ENCODE data around the gene ALKBH7. TPM values are rescaled to one million over a fixed set of nuclear protein-coding genes. Genes with fewer than 3 reads are reported as not detected.
A peak's percentile ranks its signal among the peaks of the same experiment; 100 is the strongest.
"Not testable (repeated sequence)": the region's sequence is repeated elsewhere in the genome, so short reads cannot be mapped to it uniquely, and the experiment has no call there.

Gene ALKBH7
- total RNA-seq, 1 donor from 2014 or later = 79.1 TPM

- no peak overlapping the region for H3K27ac Mint-ChIP-seq
- H3K4me3 Mint-ChIP-seq (ENCODE audit: low read depth) = peak overlapping the region; percentile 44
- H3K27me3 Mint-ChIP-seq = no peaks in the 10 kb centered on the region
- DNase-seq (ENCODE audit: low spot score, unreplicated experiment) = no peak
- no peak for TF ChIP-seq CTCF (IDR thresholded peaks at IDR 0.05; ENCODE audit: unreplicated experiment)
- no peaks in the 10 kb centered on the region for H3K9me3 Mint-ChIP-seq (ENCODE audit: low read depth)
- H3K36me3 Mint-ChIP-seq (ENCODE audit: insufficient read depth) = peaks cover 2% of the 10 kb centered on the region
- peaks cover 4% of the 10 kb centered on the region for H3K4me1 Mint-ChIP-seq (ENCODE audit: low read depth)
Observed at GRCh38 chr19:6359568-6360341, 12.8 kb upstream of the ALKBH7 start.

GRCh38 chr19:6360445-6360844 lies 12.1 kb upstream of the ALKBH7 start:
- not testable (repeated sequence) for H3K27ac Mint-ChIP-seq; DNase-seq (ENCODE audit: low spot score, unreplicated experiment); H3K4me1 Mint-ChIP-seq (ENCODE audit: low read depth); H3K36me3 Mint-ChIP-seq (ENCODE audit: insufficient read depth); H3K9me3 Mint-ChIP-seq (ENCODE audit: low read depth); H3K27me3 Mint-ChIP-seq
- H3K4me3 Mint-ChIP-seq (ENCODE audit: low read depth) = peak overlapping the region; percentile 81

- not testable (repeated sequence) for H3K4me1 Mint-ChIP-seq (ENCODE audit: low read depth); H3K27me3 Mint-ChIP-seq; DNase-seq (ENCODE audit: low spot score, unreplicated experiment); H3K9me3 Mint-ChIP-seq (ENCODE audit: low read depth); H3K27ac Mint-ChIP-seq; H3K36me3 Mint-ChIP-seq (ENCODE audit: insufficient read depth)
- H3K4me3 Mint-ChIP-seq (ENCODE audit: low read depth) = peak overlapping the region; percentile 81
Observed at GRCh38 chr19:6360857-6361216, 11.8 kb upstream of the ALKBH7 start.

- peak overlapping the region; percentile 81 for H3K4me3 Mint-ChIP-seq (ENCODE audit: low read depth)
- TF ChIP-seq CTCF (IDR thresholded peaks at IDR 0.05; ENCODE audit: unreplicated experiment) = no peak
- H3K27me3 Mint-ChIP-seq = no peaks in the 10 kb centered on the region
- DNase-seq (ENCODE audit: low spot score, unreplicated experiment) = no peak
- peaks cover 4% of the 10 kb centered on the region for H3K4me1 Mint-ChIP-seq (ENCODE audit: low read depth)
- H3K36me3 Mint-ChIP-seq (ENCODE audit: insufficient read depth) = peaks cover 9% of the 10 kb centered on the region
- peak overlapping the region; percentile 71 for H3K27ac Mint-ChIP-seq
- no peaks in the 10 kb centered on the region for H3K9me3 Mint-ChIP-seq (ENCODE audit: low read depth)
Observed at GRCh38 chr19:6362027-6362350, 10.6 kb upstream of the ALKBH7 start.

GRCh38 chr19:6362351-6362801 lies 10.2 kb upstream of the ALKBH7 start:
- Mint-ChIP-seq H3K9me3 (ENCODE audit: low read depth) (no peaks in the 10 kb centered on the region), H3K4me3 (ENCODE audit: low read depth) (peak overlapping the region; percentile 81), H3K27ac (peak overlapping the region; percentile 35), H3K4me1 (ENCODE audit: low read depth) (peaks cover 4% of the 10 kb centered on the region), H3K36me3 (ENCODE audit: insufficient read depth) (peaks cover 9% of the 10 kb centered on the region), H3K27me3 (no peaks in the 10 kb centered on the region)
- TF ChIP-seq CTCF (IDR thresholded peaks at IDR 0.05; ENCODE audit: unreplicated experiment) = no peak
- DNase-seq (ENCODE audit: low spot score, unreplicated experiment) = no peak

GRCh38 chr19:6364353-6364752 lies 8.2 kb upstream of the ALKBH7 start:
- peaks cover 16% of the 10 kb centered on the region for H3K36me3 Mint-ChIP-seq (ENCODE audit: insufficient read depth)
- DNase-seq (ENCODE audit: low spot score, unreplicated experiment) = no peak
- H3K4me1 Mint-ChIP-seq (ENCODE audit: low read depth) = peaks cover 4% of the 10 kb centered on the region
- H3K9me3 Mint-ChIP-seq (ENCODE audit: low read depth) = no peaks in the 10 kb centered on the region
- no peak overlapping the region for H3K4me3 Mint-ChIP-seq (ENCODE audit: low read depth)
- H3K27ac Mint-ChIP-seq = no peak overlapping the region
- no peaks in the 10 kb centered on the region for H3K27me3 Mint-ChIP-seq
- no peak for TF ChIP-seq CTCF (IDR thresholded peaks at IDR 0.05; ENCODE audit: unreplicated experiment)

All from progenitor cell of endocrine pancreas (in vitro differentiated cells).